Measurements from ENCODE around the gene BCAR1.
"Not testable (repeated sequence)": the region's sequence is repeated elsewhere in the genome, so short reads cannot be mapped to it uniquely, and the experiment has no call there.

Gene BCAR1

DNA sequence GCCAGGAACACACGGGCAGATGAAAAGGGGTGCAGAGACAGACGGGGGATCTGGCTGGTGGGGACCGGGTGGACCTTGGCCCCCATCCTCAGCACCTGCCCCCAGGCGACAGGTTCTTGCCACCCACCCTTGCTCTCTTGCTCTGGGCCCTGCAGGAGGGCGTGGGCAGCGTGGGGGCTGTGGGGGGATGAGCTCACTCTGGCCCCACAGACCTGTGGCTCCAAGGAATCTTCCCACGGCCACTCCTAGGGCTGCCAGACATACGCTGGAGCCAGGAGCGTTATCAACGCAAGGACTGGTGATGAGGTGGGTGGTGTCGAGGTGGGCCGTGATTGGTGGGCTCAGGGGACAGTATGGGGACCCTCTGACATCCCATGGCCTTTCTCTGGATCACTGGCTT lies 26.3 kb downstream of the BCAR1 start:
- no peak for DNase-seq (ENCODE audit: low read depth in 2 of 2)

GRCh38 chr16:75224306-75225082 lies 26.9 kb downstream of the BCAR1 start:
- no peak for DNase-seq (ENCODE audit: low read depth in 2 of 2)

DNA sequence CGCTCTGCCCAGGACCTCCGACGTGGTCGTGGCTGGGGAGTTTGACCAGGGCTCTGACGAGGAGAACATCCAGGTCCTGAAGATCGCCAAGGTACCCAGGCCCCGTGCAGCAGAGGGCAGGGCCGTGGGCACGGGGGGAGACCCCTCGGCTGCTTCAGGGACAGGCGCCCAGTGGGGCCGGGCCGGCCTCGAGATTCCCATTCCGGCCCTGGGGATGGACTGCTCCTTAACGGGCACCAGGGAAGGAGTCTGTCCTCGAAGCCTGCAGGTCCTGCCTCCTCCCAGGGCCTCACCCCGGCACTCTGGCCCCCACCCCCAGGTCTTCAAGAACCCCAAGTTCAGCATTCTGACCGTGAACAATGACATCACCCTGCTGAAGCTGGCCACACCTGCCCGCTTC lies 28.3 kb downstream of the BCAR1 start:
- DNase-seq (ENCODE audit: low read depth in 2 of 2), result not testable (repeated sequence)

- DNase-seq (ENCODE audit: low read depth in 2 of 2), result no peak
Observed at GRCh38 chr16:75222271-75222783, 29.1 kb downstream of the BCAR1 start.

DNA sequence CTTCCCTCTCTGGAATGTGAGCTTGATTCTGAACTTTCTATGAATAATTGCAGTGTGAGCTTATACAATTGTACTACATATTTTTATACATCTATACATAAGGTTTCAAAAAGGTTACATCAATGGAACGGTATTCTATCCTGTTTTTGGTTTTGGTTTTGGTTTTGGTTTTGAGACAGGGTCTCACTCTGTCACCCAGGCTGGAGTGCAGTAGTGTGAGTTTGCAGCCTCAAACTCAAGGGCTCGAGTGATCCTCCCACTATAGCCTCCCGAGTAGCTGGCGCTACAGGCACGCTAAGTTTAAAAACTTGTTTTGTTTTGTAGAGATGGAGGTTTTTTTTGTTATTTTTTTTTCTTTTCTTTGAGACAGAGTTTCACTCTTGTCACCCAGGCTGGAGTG lies 31.6 kb downstream of the BCAR1 start:
- DNase-seq (ENCODE audit: low read depth in 2 of 2), result no peak

GRCh38 chr16:75219088-75219487 lies 32.3 kb downstream of the BCAR1 start:
- DNase-seq (ENCODE audit: low read depth in 2 of 2), result no peak

DNA sequence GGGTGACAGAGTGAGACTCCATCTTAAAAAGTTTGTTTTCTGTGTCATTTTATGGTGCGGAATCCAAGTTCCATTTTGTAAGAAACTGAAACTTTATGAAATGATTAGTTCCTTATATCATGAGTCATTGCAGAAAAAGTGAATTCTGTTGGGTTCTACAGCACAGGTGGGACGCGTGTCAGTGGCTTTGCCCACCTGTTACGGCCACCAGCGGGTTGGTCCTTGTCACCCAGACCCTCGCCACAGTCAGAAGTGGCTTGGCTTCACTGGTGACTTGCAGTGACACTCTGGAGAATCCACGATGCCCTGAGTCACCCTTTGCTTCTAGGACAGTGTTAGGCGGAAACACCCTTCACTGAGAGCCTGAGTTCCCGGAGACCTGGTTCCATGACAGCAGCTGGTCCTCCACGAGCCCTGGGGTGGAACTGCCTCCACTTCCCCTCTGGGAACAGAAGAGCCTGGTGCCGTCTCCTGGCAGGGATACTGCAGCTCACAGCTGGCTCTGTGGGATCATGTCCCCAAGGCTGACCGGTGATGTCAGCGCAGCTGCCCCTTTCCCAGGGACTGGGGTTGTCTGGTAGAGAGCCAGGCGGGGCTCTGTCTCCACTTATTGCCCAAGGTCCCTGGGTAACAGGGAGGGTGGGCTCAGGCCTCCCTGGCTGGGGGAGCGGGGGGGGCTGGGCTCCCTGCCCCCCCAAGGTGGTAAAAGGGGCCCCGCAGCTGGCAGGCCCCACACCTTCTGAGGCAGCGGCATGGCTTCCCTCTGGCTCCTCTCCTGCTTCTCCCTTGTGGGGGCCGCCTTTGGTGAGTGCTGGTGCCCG lies 33.0 kb downstream of the BCAR1 start, which contains the start of gene CTRB1:
TSS of gene CTRB1 (plus strand) at position 733 of the 821 bp plus-strand sequence. CDS start at position 753, 20 bp downstream.
- DNase-seq (ENCODE audit: low read depth in 2 of 2), result no peak

DNA sequence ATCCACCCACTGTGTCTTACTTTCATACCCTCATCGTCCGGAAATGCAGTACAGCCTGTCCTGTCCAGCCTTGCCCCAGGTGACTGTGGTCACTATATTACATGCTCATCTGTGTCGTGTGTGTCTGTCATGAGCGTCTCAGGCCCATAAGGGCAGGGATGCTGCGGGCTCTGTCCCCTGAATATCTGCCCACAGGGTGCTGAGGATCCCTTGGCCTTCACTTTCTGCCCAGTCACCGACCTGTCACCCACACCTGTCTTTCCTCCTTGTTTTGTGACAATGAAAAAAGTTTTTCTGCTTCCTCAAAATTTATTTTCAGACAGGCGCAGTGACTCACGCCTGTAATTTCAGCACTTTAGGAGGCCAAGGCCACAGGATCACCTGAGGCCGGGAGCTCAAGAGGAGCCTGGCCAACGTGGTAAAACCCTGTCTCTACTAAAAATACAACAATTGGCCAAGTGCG lies 34.0 kb downstream of the BCAR1 start:
- DNase-seq (ENCODE audit: low read depth in 2 of 2), result no peak

DNA sequence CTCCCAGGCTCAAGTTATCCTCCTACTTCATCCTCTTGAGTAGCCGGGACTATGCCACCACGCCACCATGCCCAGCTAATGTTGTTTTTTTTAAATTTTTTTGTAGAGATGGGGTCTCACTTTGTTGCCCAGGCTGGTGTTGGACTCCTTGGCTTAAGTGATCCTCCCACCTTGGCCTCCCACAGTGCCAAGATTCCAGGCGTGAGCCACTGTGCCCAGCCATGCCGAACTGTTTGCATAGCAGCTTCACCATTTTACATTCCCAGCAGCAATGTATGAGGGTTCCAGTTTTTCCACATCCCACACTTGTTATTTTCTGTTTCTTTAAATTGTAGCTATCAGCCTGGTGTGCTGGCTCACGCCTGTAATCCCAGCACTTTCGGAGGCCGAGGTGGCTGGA lies 34.8 kb downstream of the BCAR1 start:
- DNase-seq (ENCODE audit: low read depth in 2 of 2), result no peak

DNA sequence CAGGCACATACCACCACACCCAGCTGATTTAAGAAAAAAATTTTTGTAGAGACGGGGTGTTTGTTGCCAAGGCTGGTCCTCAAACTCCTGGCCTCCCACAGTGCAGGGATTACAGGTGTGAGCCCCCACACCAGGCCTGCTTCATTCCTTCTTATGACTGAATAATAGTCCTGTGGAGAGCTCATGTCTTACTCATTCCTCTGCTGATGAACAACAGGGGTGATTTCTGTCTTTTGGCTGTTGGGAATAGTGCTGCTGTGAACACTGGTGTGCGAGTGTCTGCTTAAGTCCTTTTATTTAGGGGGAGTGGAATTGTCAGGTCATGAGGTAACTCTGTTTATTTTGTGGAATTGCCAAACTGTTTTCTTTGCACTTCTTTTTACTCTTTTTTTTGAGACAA lies 35.3 kb downstream of the BCAR1 start:
- no peak for DNase-seq (ENCODE audit: low read depth in 2 of 2)

DNA sequence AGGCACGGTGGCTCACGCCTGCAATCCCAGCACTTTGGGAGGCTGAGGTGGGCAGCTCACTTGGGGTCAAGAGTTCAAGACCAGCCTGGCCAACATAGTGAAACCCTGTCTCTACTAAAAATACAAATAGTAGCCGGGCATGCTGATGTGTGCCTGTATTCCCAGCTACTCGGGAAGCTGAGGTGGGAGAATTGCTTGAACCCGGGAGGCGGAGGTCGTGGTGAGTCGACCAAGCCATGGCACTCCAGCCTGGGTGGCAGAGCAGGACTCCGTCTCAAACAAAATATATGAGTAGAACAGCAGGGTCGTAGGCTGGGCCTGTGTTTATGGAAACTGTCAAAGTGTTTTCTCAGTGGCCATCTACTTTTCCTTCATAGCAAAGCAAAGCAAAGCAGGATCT lies 40.1 kb downstream of the BCAR1 start:
- not testable (repeated sequence) for DNase-seq (ENCODE audit: low read depth in 2 of 2)

- DNase-seq (ENCODE audit: low read depth in 2 of 2), result no peak
Observed at GRCh38 chr16:75209944-75210343, 41.5 kb downstream of the BCAR1 start.

- DNase-seq (ENCODE audit: low read depth in 2 of 2), result not testable (repeated sequence)
Observed at GRCh38 chr16:75209514-75209913, 41.9 kb downstream of the BCAR1 start.

DNA sequence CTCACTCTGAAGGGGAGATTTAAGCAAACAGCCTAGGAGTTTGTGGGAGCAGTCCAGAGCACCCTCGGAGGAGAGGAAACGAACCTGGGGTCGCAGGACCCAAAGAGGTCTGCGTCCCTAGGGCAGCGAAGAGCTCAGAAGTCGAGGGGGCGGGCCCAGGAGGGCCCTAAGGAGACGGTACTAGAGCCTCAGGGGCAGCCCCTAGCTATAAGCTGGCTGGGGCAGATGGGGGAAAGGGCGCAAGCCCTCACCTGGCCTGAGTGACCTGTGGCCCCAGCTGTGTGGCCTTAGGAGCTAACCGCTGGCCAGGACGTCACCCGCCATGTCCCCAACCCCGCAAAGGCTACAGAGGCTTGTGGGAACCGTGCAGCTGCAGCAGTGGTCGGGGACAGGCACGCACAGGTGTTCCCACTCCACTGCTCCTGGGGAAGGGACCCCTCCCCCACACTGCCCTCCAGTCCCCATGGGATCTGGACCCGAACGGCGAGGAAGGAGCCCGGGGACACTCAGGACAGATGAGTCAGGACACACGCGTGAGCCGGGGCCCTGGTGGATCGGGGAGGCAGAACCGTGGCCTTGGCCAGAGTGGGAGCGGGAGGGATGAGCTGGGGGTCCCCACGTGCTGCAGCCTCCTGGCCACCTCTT lies 42.4 kb downstream of the BCAR1 start:
- DNase-seq (ENCODE audit: low read depth in 2 of 2), result no peak

DNA sequence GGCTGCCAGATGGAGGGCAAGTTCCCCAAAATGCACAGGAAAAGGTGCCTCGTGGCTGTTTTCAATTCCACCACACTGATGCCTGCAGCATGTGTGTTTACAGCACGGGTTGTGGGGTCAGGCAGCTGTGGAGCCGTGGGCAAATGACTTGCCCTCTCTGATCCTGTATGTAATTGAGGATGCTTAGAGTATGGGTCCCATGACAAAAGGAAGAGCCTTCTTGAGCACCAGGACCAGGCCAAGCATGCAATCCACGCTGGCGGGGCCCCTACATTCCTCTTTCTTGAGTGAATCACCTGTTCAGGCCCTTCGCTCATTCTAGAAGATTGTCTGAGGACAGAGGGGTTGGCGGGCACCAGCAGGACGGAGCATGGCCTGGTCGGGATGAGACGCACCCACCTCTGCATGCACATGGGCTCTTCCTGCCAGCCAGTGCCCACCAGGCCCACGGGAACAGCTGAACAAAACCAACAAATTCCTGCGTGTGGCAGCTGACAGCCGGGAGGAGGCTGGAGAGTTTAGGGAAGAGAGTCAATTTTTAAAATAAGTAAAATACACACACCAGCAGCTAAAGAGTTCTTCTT lies 43.1 kb downstream of the BCAR1 start:
- DNase-seq (ENCODE audit: low read depth in 2 of 2), result no peak

GRCh38 chr16:75207831-75208230 lies 43.6 kb downstream of the BCAR1 start:
- DNase-seq (ENCODE audit: low read depth in 2 of 2), result no peak

- no peak for DNase-seq (ENCODE audit: low read depth in 2 of 2)
Observed at GRCh38 chr16:75206749-75207451, 44.5 kb downstream of the BCAR1 start, which contains the start of gene CTRB2. TSS of gene CTRB2 (minus strand) at chr16:75207161. CDS start at chr16:75207141, 20 bp downstream.

DNA sequence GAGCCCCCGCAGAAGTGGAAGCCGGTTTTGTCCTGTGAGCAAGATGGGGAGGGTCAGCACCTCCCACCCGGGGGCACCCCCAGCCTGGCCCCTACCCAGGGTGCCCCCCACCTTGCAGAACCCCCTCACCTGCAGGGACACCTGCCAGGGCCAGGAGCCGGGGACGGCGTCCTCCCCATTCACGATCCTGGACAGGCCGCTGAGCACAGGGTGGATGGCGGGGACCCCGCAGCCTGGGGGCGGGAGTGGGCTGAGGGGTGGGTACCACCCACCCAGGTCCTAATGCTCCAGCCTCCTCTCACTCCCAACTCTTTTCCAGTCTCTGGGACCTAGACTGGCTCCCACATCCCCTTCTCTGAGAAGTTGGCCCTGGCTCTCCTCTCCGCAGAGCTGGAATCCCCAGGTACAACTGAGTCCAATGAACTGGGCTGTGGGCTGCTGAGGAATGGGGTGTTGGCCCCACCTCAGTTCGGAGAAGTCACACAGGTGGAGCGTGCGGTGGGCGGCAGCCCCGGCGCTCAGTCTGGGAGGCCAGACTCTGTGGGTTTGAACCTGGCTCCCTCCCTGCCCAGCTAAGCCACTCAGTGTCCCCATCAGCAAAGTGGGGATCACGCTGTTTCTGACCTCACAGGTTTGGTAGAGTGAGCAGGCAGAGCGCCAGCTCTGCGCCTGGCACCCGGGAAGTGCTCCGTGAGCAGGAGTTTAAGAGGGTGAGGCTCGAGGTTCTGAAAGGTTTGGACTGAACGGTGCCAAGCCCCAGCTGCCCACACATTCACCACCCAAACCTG lies 45.3 kb downstream of the BCAR1 start:
- not testable (repeated sequence) for DNase-seq (ENCODE audit: low read depth in 2 of 2)

DNA sequence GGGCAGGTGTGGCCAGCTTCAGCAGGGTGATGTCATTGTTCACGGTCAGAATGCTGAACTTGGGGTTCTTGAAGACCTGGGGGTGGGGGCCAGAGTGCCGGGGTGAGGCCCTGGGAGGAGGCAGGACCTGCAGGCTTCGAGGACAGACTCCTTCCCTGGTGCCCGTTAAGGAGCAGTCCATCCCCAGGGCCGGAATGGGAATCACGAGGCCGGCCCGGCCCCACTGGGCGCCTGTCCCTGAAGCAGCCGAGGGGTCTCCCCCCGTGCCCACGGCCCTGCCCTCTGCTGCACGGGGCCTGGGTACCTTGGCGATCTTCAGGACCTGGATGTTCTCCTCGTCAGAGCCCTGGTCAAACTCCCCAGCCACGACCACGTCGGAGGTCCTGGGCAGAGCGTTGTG lies 46.0 kb downstream of the BCAR1 start:
- DNase-seq (ENCODE audit: low read depth in 2 of 2), result not testable (repeated sequence)

GRCh38 chr16:75204905-75205304 lies 46.5 kb downstream of the BCAR1 start:
- not testable (repeated sequence) for DNase-seq (ENCODE audit: low read depth in 2 of 2)

Measured in stimulated activated CD8-positive, alpha-beta memory T cell treated with anti-CD3 and anti-CD28 coated beads, Interleukin-2, amount 100 ng/mL, for 1 hour (primary cell).